Cortex of kidney (tissue), 1 donor: ENCODE data around the gene HTR1B.

Source experiments
- DNase-seq: peaks from one replicate; lab custom pipeline; 2025; lab: John Stamatoyannopoulos, UW

The HTR1B gene

GRCh38 chr6:77455271-77455670 lies 8.0 kb downstream of the HTR1B start:
- DNase-seq, result no peak

- DNase-seq, result no peak
Observed at GRCh38 chr6:77454386-77454785, 8.9 kb downstream of the HTR1B start.

- no peak for DNase-seq
Observed at GRCh38 chr6:77451466-77451865, 11.8 kb downstream of the HTR1B start.

GRCh38 chr6:77450924-77451323 lies 12.4 kb downstream of the HTR1B start:
- DNase-seq, result no peak

GRCh38 chr6:77448546-77448945 lies 14.7 kb downstream of the HTR1B start:
- DNase-seq, result no peak

- DNase-seq, result no peak
Observed at GRCh38 chr6:77447254-77447653, 16.0 kb downstream of the HTR1B start.

- DNase-seq, result no peak
Observed at GRCh38 chr6:77446249-77446648, 17.0 kb downstream of the HTR1B start.

- no peak for DNase-seq
Observed at GRCh38 chr6:77445214-77445613, 18.1 kb downstream of the HTR1B start.

- DNase-seq, result no peak
Observed at GRCh38 chr6:77440206-77440976, 22.9 kb downstream of the HTR1B start.

- no peak for DNase-seq
Observed at GRCh38 chr6:77433888-77434287, 29.4 kb downstream of the HTR1B start.

GRCh38 chr6:77430504-77430903 lies 32.8 kb downstream of the HTR1B start:
- DNase-seq, result no peak

- no peak for DNase-seq
Observed at GRCh38 chr6:77425671-77426070, 37.6 kb downstream of the HTR1B start.

- DNase-seq, result no peak
Observed at GRCh38 chr6:77425216-77425615, 38.1 kb downstream of the HTR1B start.

- DNase-seq, result no peak
Observed at GRCh38 chr6:77424761-77425160, 38.5 kb downstream of the HTR1B start.

GRCh38 chr6:77416839-77417238 lies 46.5 kb downstream of the HTR1B start:
- DNase-seq, result no peak

- no peak for DNase-seq
Observed at GRCh38 chr6:77415706-77416105, 47.6 kb downstream of the HTR1B start.
